Measurements from ENCODE around the gene RIOX2. TPM values are rescaled to one million over a fixed set of nuclear protein-coding genes. Genes with fewer than 3 reads are reported as not detected.

Gene RIOX2
- total and polyA plus RNA-seq, 2 of the 8 experiments (the other 6 are each of a cell fraction or from before 2014, with no cell fraction given), result 3.8 to 16.4 TPM

GRCh38 chr3:97948351-97949109 lies 23.7 kb downstream of the RIOX2 start (continued):
- TF ChIP-seq CTCF (IDR thresholded peaks at IDR 0.05; ENCODE audit: control extremely low read depth in 1 of 3, insufficient read depth in 1 of 3, low read depth in 1 of 3, low read length in 3 of 3) (no peak), USF2 (IDR thresholded peaks at IDR 0.05; ENCODE audit: low read length) (no peak), SP1 (IDR thresholded peaks at IDR 0.05; ENCODE audit: low read depth, low read length) (no peak), BCL11A (IDR thresholded peaks at IDR 0.05; ENCODE audit: low read depth in 2 of 2, low read length in 2 of 2) (no peak)
